HG03378 (cell line): ENCODE measurements around the gene TCTN3.
"Not testable (repeated sequence)": the region's sequence is repeated elsewhere in the genome, so short reads cannot be mapped to it uniquely, and the experiment has no call there.

Source experiments
- ATAC-seq: cut with Tn5 transposase; IDR thresholded peaks from one replicate; pipeline ENCODE4 v1.9.1; 2021; ENCODE audit warnings: mild to moderate bottlenecking, moderate library complexity; ENCODE audit not compliant: unreplicated experiment

TCTN3 gene

GRCh38 chr10:95688648-95689047 lies 5.1 kb downstream of the TCTN3 start:
- no peak for ATAC-seq

- no peak for ATAC-seq
These were observed 9.8 kb downstream of the TCTN3 start for GRCh38 chr10:95683966-95684365.

GRCh38 chr10:95675403-95676116 lies 18.2 kb downstream of the TCTN3 start:
- ATAC-seq: no peak

GRCh38 chr10:95674643-95675042 lies 19.1 kb downstream of the TCTN3 start:
- ATAC-seq: no peak

- ATAC-seq: not testable (repeated sequence)
These were observed 21.1 kb downstream of the TCTN3 start for GRCh38 chr10:95672641-95673040.

- no peak for ATAC-seq
These were observed 29.2 kb downstream of the TCTN3 start for GRCh38 chr10:95664543-95664942.

GRCh38 chr10:95663496-95663895 lies 30.2 kb downstream of the TCTN3 start:
- no peak for ATAC-seq

- ATAC-seq: no peak
These were observed 31.9 kb downstream of the TCTN3 start for GRCh38 chr10:95661818-95662217.

- no peak for ATAC-seq
These were observed 33.4 kb downstream of the TCTN3 start for GRCh38 chr10:95660283-95660682.

GRCh38 chr10:95657250-95657649 lies 36.5 kb downstream of the TCTN3 start:
- ATAC-seq: no peak

- ATAC-seq: peak; percentile 81
These were observed 37.2 kb downstream of the TCTN3 start, which contains the start of gene ALDH18A1 for GRCh38 chr10:95656291-95657164. TSS of gene ALDH18A1 (minus strand) at chr10:95656711. CDS start at chr10:95653377, 3,334 bp downstream.

GRCh38 chr10:95655571-95656290 lies 38.0 kb downstream of the TCTN3 start:
- peak; percentile 1 for ATAC-seq

- no peak for ATAC-seq
These were observed 39.8 kb downstream of the TCTN3 start for GRCh38 chr10:95653895-95654294.

- ATAC-seq: no peak
These were observed 42.2 kb downstream of the TCTN3 start for GRCh38 chr10:95651346-95652060.

GRCh38 chr10:95650232-95650631 lies 43.5 kb downstream of the TCTN3 start:
- no peak for ATAC-seq

- ATAC-seq: no peak
These were observed 45.6 kb downstream of the TCTN3 start for GRCh38 chr10:95648138-95648537.

- ATAC-seq: no peak
These were observed 47.6 kb downstream of the TCTN3 start for GRCh38 chr10:95646160-95646559.

GRCh38 chr10:95644901-95645300 lies 48.8 kb downstream of the TCTN3 start:
- no peak for ATAC-seq

GRCh38 chr10:95640891-95641315 lies 52.8 kb downstream of the TCTN3 start:
- no peak for ATAC-seq

- ATAC-seq: no peak
These were observed 55.8 kb downstream of the TCTN3 start for GRCh38 chr10:95637911-95638310.

- ATAC-seq: no peak
These were observed 56.6 kb downstream of the TCTN3 start for GRCh38 chr10:95637140-95637539.
